LoVo (cell line): ENCODE measurements around the gene TP53I13.
A peak's percentile ranks its signal among the peaks of the same experiment; 100 is the strongest.
"Not testable (repeated sequence)": the region's sequence is repeated elsewhere in the genome, so short reads cannot be mapped to it uniquely, and the experiment has no call there.

Experiments used
- DNase-seq: peaks from one replicate; pipeline ENCODE4 v3.0.0-alpha.2; 2016; ENCODE audit warnings: low spot score

The TP53I13 gene

DNA sequence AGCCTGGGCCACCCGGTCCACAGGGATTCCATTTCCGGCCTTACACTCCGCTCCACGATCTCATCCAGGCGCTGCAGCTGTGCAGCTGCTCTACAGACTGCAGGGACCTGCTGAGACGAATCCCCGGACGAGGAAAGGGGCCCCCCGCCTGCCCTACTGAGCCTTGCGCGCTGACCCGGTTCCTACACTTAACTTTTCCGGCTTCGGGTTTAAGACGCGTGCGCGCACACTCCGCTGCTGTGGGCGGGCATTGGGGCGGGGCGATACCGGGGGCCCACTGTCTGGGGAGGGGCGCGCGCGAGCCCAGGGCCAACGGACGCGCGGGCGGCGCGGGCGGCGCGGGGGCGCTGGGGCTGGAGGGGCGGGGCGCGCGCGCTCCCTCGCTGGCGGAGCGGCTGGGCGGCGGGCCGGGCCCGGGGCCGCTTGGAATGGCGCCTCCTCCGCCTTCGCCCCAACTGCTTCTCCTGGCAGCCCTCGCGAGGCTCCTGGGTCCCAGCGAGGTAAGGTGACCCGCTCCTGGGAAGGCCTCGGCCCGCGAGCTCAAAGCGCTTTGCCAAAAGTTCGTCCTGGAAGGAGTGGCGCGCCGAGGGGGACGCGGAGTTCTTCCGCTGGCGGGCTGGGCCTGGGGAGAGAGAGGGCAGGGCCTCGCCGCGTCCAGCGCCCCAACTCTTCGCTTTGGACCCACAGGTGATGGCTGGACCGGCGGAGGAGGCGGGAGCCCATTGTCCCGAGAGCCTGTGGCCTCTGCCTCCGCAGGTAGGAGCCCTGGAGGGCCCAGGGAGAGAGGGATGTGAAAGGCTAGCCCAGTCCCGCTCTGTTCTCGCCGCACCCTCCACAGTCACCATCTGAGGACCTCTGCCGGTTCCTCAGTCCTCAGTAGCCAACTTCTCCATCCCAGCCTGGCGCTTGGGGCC is at the start of gene TP53I13:
Gene TP53I13, plus strand, starts transcription at position 371 of the 914 bp plus-strand sequence. Its CDS starts 58 bp downstream, at position 429.
- DNase-seq: peak; percentile 48

- no peak for DNase-seq
Observed at GRCh38 chr17:29524692-29525091, 43.8 kb upstream of the TP53I13 start.

DNA sequence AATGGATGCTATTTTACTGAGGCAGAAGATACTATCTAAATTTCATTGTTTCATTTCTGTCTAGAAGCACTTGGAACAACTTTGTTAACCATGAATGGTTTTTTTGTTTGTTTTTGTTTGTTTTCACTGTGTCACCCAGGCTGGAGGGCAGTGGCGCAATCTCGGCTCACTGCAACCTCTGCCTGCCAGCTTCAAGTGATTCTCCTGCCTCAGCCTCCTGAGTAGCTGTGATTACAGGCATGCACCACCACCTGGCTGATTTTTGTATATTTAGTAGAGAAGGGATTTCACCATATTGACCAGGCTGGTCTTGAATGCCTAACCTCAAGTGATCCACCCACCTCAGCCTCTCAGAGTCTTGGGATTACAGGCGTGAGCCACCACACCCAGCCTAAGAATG is 42.2 kb upstream of the TP53I13 start:
- DNase-seq: no peak

DNA sequence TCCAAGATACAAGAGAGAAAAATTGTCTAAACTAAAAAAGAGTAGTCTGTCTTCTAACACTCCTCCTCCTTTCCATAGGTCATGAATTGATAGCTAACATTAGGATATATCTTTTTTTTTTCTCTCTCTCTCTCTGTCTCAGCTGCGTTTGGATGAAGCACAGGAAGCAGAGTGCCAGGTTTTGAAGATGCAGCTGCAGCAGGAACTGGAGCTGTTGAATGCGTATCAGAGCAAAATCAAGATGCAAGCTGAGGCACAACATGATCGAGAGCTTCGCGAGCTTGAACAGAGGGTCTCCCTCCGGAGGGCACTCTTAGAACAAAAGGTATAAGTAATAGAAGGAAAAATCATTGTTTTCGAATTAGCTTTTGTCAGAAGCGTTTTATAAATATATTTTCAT is 34.5 kb upstream of the TP53I13 start:
- no peak for DNase-seq

- DNase-seq: no peak
Observed at GRCh38 chr17:29544066-29544465, 24.4 kb upstream of the TP53I13 start.

- no peak for DNase-seq
Observed at GRCh38 chr17:29546085-29546484, 22.4 kb upstream of the TP53I13 start.

- DNase-seq: no peak
Observed at GRCh38 chr17:29546830-29547229, 21.7 kb upstream of the TP53I13 start.

DNA sequence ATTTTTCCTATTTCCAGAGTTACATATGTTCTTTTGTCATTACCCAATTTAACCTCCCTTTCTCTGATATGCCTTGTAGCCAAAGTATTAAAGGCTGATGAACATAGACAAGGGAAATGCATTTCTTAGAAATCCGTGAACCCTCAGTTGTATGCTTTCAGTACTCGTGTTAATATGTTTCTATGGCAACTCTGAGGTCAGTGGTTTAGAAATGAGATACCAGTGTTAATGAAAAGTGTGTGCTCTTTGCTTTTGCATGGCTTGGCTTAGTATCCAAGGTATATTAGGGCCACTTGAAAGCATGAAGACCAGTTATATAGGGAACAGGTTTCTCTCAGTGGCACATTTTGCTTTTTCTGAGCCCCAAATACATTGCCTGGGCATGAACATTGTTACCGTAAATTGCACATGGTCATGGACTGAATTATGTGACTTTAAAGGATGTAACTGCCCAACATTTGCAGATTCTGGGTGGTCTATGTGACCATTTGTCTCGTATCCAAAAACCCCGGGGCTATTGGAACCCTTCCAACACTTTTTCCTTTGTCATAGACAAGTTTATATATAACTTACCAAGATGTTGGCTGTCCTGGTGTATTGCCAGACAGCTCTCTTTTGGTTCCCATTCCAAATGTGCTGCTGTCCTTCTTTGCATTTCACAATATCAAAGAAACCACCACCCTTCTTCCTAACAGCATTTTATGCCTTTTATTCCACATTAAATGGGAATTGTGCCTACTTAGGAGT is 19.2 kb upstream of the TP53I13 start:
- no peak for DNase-seq

DNA sequence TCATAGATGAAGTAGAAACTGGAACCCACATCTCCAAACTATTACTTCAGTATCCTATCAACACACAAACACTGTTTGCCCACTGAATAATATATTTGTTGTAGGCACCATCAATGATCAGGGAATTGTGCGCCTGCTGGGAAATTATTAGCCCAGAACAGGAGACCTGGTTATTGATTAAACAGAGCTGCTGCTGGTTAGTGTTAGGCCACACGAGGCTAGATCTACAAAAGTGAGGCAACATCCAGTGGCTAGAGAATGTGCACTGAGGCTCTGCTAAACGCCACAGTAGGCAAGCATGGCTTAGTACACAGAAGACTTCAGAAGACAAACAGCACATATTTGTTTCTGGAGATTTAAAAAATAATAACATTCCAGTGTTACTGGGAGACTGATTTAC is 12.7 kb upstream of the TP53I13 start:
- DNase-seq: no peak

DNA sequence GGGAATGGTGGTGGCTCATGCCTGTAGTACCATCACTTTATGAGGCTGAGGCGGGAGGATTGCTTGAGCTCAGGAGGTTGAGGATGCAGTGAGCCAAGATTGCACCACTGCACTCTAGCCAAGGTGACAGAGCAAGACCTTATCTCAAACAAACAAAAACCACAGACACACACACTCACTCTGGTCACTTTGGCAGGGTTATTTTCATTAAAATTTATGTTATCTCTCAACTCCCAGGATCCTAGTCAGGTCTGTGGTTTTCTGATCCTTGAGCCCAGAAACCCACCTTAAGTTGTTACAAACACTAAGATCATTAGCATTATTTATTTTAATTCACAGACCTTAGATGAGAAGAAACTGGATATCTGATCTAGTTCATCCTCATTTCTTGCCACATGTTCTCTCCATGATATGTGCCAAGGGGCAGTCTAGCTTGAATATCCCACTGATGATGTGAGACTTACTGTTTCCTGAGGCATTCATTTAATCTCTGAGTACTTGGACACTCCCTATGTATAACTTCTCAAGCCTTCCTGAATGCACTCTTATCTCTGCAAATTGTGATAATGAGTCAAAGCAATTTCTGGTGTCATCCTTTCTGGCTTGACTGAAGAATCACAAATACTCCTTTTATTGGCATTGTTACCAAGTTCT is 11.3 kb upstream of the TP53I13 start:
- no peak for DNase-seq

DNA sequence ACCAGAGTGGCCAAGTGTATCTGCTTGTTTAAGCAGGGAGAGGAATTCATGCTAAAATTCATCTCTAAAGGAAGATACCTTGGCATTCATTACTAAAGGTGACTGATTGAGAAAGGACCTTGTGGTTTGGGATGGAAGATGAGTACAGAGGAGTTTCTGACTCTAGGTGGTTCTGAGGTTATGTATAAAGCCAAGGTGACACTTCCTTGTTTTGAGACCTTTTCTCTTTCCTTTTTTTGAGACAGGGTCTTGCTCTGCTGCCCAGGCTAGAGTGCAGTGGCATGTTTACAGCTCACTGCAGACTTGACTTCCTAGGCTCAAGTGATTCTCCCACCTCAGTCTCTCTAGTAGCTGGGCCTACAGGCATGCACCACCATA is 10.8 kb upstream of the TP53I13 start:
- no peak for DNase-seq

GRCh38 chr17:29558139-29558538 is 10.4 kb upstream of the TP53I13 start:
- not testable (repeated sequence) for DNase-seq

DNA sequence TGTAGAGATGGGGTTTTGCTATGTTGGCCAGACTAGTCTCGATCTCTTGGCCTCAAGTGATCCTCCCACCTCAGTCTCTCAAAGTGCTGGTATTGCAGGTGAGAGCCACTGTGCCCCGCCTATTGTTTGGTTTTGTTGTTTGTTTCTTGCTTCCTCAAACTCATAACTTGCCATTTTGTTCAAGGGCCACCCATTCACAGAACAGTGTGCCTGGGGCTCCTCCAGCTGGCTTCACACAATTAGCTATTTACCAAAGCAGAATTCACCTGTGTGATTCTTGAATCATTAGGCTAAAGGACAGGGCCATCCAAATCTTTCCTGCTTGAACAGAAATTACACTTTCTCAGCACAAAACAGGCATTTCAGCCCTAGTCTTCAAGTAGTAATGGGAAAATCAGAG is 8.9 kb upstream of the TP53I13 start:
- DNase-seq: no peak

- no peak for DNase-seq
Observed at GRCh38 chr17:29560316-29560715, 8.2 kb upstream of the TP53I13 start.

- DNase-seq: no peak
Observed at GRCh38 chr17:29561554-29562517, 6.7 kb upstream of the TP53I13 start.

GRCh38 chr17:29562615-29563014 is 5.9 kb upstream of the TP53I13 start:
- no peak for DNase-seq

GRCh38 chr17:29563816-29564215 is 4.7 kb upstream of the TP53I13 start:
- DNase-seq: no peak

- no peak for DNase-seq
Observed at GRCh38 chr17:29565643-29566472, 2.6 kb upstream of the TP53I13 start.

GRCh38 chr17:29566473-29567303 is 1.8 kb upstream of the TP53I13 start, which contains the start of gene ABHD15:
Gene ABHD15, minus strand, starts transcription at chr17:29567037. Its CDS starts 71 bp downstream, at chr17:29566966.
- DNase-seq: peak; percentile 81

DNA sequence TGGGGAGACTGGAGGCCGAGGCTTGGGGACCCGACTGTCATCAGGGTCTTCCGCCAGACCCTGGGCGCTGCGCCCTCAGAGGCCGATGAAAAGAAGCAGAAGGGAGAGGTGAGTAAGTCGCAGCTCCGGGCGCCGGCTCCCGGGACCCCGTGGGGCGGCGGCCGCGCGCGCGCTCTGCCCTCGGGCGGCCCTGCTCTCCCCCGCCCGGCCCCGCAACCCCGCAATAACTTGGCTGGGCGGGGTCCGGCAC is 1.3 kb upstream of the TP53I13 start:
- DNase-seq: no peak
